Kidney (tissue), 14 donors: ENCODE results near the gene PCSK5. TPM values are rescaled to one million over a fixed set of nuclear protein-coding genes. Genes with fewer than 3 reads are reported as not detected.
A peak's percentile ranks its signal among the peaks of the same experiment; 100 is the strongest.

Source experiments
- DNase-seq, 5 donors: peaks; one replicate each; pipeline ENCODE4 v3.0.0-alpha.2; 2013 to 2020
- FAIRE-seq: peaks from 2 replicates; lab custom pipeline; 2012; peaks lifted over from hg19 to GRCh38; lab: Jason Lieb, UNC
- H3K27ac ChIP-seq, 2 donors: one replicate each; pipeline ENCODE4 v1.7.0; 2013; ENCODE audit warnings: low read depth in 2 of 2, low read length in 2 of 2, inconsistent platforms in 1 of 2
- H3K27me3 ChIP-seq: one replicate; pipeline ENCODE4 v1.7.1; 2013; ENCODE audit warnings: low read length, inconsistent platforms; ENCODE audit not compliant: control insufficient read depth, insufficient read depth
- H3K36me3 ChIP-seq, 3 donors: one replicate each; pipeline versions ENCODE4 v1.7.0 to v1.7.1; 2013; ENCODE audit warnings: low read length in 3 of 3, control low read depth in 1 of 3, inconsistent platforms in 1 of 3; ENCODE audit not compliant: insufficient read depth in 3 of 3, control insufficient read depth in 2 of 3
- H3K4me1 ChIP-seq, 3 donors: one replicate each; pipeline versions ENCODE4 v1.7.0 to v1.7.1; 2013; ENCODE audit warnings: low read length in 3 of 3, inconsistent platforms in 1 of 3, low read depth in 1 of 3; ENCODE audit not compliant: control insufficient read depth in 2 of 3, insufficient read depth in 2 of 3
- H3K4me3 ChIP-seq, 3 donors: one replicate each; pipeline versions ENCODE4 v1.7.0 to v1.8.1; 2013; ENCODE audit warnings: low read length in 3 of 3, control low read depth in 1 of 3, inconsistent platforms in 1 of 3
- H3K9ac ChIP-seq, 3 donors: one replicate each; pipeline versions ENCODE4 v1.7.0 to v1.7.1; 2013; ENCODE audit warnings: low read length in 3 of 3, control low read depth in 1 of 3, inconsistent platforms in 1 of 3
- H3K9me3 ChIP-seq, 3 donors: one replicate each; pipeline versions ENCODE4 v1.7.0 to v1.7.1; 2013; ENCODE audit warnings: low read length in 3 of 3, control low read depth in 1 of 3, inconsistent platforms in 1 of 3; ENCODE audit not compliant: control insufficient read depth in 2 of 3, insufficient read depth in 1 of 3
- intact Hi-C: fragments of 100-400 bp; cut with DNase I; formaldehyde crosslinking; loops from one replicate; pipeline ENCODE4 v1.11.1; 2022
- polyA plus RNA-seq: library from polyadenylated mRNA; stranded (reverse); fragments of 350-450 nt; fragmentation: Illumina TruSeq; extraction: RNeasy Lipid Tissue Mini Kit (QIAGEN cat#74804); gene quantifications from one replicate; pipeline ENCODE4 v1.2.3, GENCODE V29; 2014; ENCODE audit warnings: low read depth, low replicate concordance; ENCODE audit not compliant: insufficient read depth
- total RNA-seq: library from RNA; stranded (reverse); fragmentation: NEBNext Ultra II Directional; extraction: Animal tissue kit (Norgen Biotek cat#: 25700); gene quantifications from one replicate; pipeline ENCODE4 v1.2.1, GENCODE V29; 2021
- TF ChIP-seq, protein P1 (sequence below): IDR thresholded peaks from 3 replicates; pipeline ENCODE4 v1.5.1; 2012; ENCODE audit warnings: mild to moderate bottlenecking, moderate library complexity, borderline replicate concordance; ENCODE audit not compliant: insufficient read depth; ENCODE audit errors: extremely low read depth
- donor health status: control.
- donor health status: control.
- donor health status: control.
- donor health status: control.
- donor health status: control.
- donor health status: DM: yes; HTN: yes; CAD: no.
- donor health status: Normal renal cell carcinoma (clear cell type).

PCSK5 gene
- total and polyA plus RNA-seq, 2 donors from 2014 or later, result 1.6 to 14.7 TPM

DNA sequence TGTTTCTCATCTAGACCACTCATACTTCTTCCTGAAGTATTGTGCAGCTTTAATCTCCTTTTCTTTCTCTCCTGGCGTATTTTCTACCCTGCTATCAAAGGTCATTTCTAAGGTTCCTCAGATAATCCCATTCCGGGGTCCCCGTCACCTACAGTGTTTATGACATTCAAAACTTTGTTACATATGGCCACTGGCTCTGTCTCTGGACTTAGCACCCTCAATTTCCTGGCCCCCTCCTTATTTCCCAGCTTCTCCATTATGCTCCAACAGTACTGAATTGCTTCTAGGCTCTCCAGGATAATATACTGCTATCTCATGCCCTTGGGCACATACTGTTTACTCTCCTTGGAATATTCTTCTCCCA lies 472.5 kb downstream of the PCSK5 start:
- H3K9ac ChIP-seq, result no peak overlapping the region
- H3K9me3 ChIP-seq, result no peaks in the 10 kb centered on the region
- no peaks in the 10 kb centered on the region for H3K4me1 ChIP-seq
- TF ChIP-seq, protein P1, sequence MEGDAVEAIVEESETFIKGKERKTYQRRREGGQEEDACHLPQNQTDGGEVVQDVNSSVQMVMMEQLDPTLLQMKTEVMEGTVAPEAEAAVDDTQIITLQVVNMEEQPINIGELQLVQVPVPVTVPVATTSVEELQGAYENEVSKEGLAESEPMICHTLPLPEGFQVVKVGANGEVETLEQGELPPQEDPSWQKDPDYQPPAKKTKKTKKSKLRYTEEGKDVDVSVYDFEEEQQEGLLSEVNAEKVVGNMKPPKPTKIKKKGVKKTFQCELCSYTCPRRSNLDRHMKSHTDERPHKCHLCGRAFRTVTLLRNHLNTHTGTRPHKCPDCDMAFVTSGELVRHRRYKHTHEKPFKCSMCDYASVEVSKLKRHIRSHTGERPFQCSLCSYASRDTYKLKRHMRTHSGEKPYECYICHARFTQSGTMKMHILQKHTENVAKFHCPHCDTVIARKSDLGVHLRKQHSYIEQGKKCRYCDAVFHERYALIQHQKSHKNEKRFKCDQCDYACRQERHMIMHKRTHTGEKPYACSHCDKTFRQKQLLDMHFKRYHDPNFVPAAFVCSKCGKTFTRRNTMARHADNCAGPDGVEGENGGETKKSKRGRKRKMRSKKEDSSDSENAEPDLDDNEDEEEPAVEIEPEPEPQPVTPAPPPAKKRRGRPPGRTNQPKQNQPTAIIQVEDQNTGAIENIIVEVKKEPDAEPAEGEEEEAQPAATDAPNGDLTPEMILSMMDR, result no peak
- no peaks in the 10 kb centered on the region for H3K27me3 ChIP-seq
- H3K4me3 ChIP-seq, result no peak overlapping the region
- no peak for DNase-seq
- H3K27ac ChIP-seq, result no peak overlapping the region
- no peak for FAIRE-seq
- intact Hi-C loops, result no loop called here
- no peaks in the 10 kb centered on the region for H3K36me3 ChIP-seq

DNA sequence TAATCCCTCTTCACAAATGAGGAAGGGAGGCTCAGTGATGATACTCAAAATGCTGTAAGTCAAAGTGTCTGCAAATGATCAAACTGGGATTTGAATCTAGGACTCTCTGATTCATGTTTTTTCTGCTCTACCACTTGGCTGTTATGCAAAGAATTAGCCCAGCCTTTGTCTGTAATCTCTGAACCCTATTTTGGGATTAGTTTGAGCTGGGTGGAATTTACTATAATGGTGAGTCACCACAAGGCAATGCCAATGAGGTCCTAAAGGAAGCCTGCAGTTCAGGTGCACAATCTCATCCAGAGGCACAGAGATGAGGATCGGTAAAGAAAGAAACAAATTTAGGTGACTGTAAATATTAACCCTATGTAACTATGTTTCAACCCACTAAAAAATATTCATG lies 474.6 kb downstream of the PCSK5 start:
- no peaks in the 10 kb centered on the region for H3K27me3 ChIP-seq
- H3K9me3 ChIP-seq, result no peaks in the 10 kb centered on the region
- H3K4me1 ChIP-seq, result peaks cover 0 to 7% (median under 1%) of the 10 kb centered on the region in 3 donors
- H3K4me3 ChIP-seq, result no peak overlapping the region
- no peak for DNase-seq
- FAIRE-seq, result no peak
- intact Hi-C loops, result no loop called here
- H3K36me3 ChIP-seq, result no peaks in the 10 kb centered on the region
- TF ChIP-seq, protein P1, result no peak
- no peak overlapping the region for H3K9ac ChIP-seq
- H3K27ac ChIP-seq, result no peak overlapping the region

DNA sequence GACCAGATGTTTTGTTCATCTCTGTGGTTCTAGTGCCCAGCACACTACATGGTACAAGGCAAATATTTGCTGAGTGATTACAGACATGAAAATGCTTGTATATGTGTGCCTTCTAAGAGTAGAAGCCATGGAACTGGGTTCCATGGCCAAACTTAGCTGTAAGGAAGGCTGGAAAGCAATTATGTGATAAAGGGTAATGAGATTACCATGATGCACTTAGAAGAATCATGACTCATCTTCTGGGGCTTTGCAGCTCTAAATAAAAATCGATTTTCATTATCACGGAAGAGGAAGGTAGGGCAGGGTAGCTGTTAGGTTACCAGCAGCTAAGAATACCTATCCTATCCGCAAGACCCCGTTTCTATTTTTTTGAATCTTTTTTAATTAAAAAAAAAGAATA lies 475.8 kb downstream of the PCSK5 start:
- TF ChIP-seq, protein P1, result no peak
- H3K9me3 ChIP-seq, result no peaks in the 10 kb centered on the region
- H3K4me1 ChIP-seq, result peaks cover 0 to 7% (median 5%) of the 10 kb centered on the region in 3 donors
- DNase-seq (no peak), FAIRE-seq (no peak)
- no peak overlapping the region for H3K27ac ChIP-seq
- intact Hi-C loops, result no loop called here
- no peak overlapping the region for H3K9ac ChIP-seq
- no peak overlapping the region for H3K4me3 ChIP-seq
- H3K36me3 ChIP-seq, result no peaks in the 10 kb centered on the region
- no peaks in the 10 kb centered on the region for H3K27me3 ChIP-seq

DNA sequence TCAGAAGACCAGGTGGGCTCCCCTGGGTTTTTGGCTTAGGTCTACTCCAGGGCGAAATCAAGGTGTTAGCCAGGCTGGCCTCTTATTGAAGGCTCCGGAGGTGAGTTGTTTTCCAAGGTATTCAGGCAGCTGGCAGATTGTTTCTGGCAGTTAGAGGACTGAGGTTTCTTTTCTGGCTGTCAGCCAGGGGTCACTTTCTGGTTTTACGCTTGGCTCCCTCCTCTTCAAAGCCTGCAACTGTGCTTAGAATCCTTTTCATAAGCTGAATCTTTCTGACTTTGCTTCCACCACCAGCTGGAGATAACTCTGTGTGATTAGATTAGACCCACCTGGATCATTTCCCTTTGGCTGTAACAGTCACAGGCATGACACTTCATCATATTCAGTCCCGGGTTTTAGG lies 479.1 kb downstream of the PCSK5 start:
- peak in 4 of 5 donors; percentile 76 to 93 (median 85) for DNase-seq
- Histone ChIP-seq H3K9ac (no peak overlapping the region), H3K9me3 (no peaks in the 10 kb centered on the region), H3K27me3 (no peaks in the 10 kb centered on the region), H3K27ac (peak overlapping the region in 1 of 2 donors; percentile 61), H3K4me1 (peaks cover 0 to 23% (median 18%) of the 10 kb centered on the region in 3 donors), H3K36me3 (no peaks in the 10 kb centered on the region), H3K4me3 (no peak overlapping the region)
- no peak for FAIRE-seq
- intact Hi-C loops, result no loop called here
- TF ChIP-seq, protein P1, result no peak
